ENCODE data around the gene BMPR1B.

DNA sequence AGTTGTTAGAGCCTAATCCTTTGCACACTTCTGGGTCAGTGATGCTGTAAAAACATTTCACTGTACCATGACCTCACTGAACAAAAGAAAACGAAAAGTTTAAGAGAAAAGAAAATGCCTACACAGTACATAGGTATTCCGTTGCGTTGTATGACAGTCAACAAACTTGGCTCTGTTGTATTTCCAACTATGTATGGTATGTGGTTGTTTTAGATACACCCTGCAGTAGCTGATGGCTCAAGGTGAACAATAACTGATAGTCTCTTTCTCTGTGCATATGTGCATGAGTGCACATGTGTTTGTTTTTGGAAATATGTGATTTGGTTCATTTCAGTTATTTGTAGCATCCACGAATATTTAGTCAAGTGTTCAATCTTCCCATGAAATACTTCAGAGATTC, 176.0 kb downstream of the BMPR1B start:
- TF ChIP-seq EZH2 (IDR thresholded peaks at IDR 0.05; ENCODE audit: borderline replicate concordance, low read length) = no peak
- TF ChIP-seq, protein P1, sequence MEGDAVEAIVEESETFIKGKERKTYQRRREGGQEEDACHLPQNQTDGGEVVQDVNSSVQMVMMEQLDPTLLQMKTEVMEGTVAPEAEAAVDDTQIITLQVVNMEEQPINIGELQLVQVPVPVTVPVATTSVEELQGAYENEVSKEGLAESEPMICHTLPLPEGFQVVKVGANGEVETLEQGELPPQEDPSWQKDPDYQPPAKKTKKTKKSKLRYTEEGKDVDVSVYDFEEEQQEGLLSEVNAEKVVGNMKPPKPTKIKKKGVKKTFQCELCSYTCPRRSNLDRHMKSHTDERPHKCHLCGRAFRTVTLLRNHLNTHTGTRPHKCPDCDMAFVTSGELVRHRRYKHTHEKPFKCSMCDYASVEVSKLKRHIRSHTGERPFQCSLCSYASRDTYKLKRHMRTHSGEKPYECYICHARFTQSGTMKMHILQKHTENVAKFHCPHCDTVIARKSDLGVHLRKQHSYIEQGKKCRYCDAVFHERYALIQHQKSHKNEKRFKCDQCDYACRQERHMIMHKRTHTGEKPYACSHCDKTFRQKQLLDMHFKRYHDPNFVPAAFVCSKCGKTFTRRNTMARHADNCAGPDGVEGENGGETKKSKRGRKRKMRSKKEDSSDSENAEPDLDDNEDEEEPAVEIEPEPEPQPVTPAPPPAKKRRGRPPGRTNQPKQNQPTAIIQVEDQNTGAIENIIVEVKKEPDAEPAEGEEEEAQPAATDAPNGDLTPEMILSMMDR (conservative IDR thresholded peaks at IDR 0.05 in 1 of 2, IDR thresholded peaks at IDR 0.05 in 1 of 2; ENCODE audit: extremely low read depth in 1 of 2, insufficient read depth in 1 of 2, low read depth in 1 of 2, low read length in 2 of 2) = no peak

All from mammary epithelial cell (primary cell).